Activated CD8-positive, alpha-beta memory T cell treated with anti-CD3 and anti-CD28 coated beads for 1 hour (primary cell): ENCODE data around the gene TGM1.

Source experiments
- DNase-seq, 2 donors: peaks; one replicate each; pipeline ENCODE4 v3.0.0-alpha.2; 2020; ENCODE audit warnings: low read depth in 1 of 2; ENCODE audit errors: extremely low read depth in 1 of 2

TGM1 gene

GRCh38 chr14:24292118-24292807, 29.3 kb upstream of the TGM1 start:
- no peak for DNase-seq

- DNase-seq, result no peak
Measured at GRCh38 chr14:24291446-24292117, 28.6 kb upstream of the TGM1 start.

DNA sequence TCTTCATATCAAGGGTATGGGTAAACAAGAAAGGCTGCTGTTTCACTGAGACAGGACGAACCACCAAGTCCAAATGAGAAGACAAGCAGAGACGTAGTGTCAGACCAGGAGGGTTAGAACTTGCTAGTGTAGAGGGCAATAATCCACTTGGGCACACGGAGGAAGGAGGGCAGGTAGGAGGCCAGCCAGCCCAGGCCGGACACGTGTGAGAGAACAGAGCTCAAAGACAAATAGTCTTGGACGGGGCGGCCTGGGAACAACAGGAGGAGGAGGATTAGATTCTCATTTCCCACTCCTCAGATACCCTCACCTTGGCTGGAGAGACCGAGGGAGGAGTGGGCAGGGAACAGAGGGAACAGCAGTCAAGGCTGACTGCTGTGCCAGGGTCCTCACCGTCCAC, 27.8 kb upstream of the TGM1 start:
- DNase-seq, result no peak

GRCh38 chr14:24289649-24290280, 26.8 kb upstream of the TGM1 start:
- no peak for DNase-seq

DNA sequence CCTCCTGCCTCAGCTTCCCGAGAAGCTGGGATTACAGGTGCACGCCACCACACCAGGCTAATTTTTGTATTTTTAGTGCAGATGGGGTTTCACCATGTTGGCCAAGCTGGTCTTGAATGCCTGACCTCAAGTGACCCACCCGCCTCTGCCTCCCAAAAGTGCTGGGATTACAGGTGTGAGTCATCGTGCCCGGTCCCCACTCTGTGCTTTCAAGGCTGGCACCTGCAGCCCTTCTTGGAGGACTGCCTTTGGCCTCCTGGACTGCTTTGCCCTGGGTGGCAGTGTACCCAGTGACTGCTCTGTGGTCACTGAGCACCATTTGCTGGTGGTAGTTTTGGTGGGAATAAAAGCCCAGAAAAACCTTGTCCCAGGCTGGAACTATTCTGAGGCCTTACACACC, 24.0 kb upstream of the TGM1 start:
- no peak for DNase-seq

DNA sequence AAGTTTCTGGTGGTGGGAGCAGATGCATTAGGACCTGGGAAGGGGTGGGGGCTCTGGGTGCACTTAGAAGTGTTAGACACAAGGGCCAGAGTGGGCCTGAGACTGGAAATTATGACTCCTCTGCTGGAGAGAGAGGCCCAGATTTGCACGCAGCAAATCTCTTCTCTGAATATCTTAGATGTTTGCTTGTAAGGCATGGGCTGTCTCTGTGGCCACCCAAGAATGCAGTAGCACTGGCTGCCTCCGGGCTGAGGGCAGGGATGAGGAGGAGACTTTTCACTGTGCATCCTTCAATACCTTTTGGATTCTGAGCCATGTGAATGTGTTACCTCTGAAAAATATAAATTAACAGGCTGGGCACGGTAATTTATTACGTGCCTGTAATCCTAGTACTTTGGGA, 22.4 kb upstream of the TGM1 start:
- DNase-seq, result no peak

DNA sequence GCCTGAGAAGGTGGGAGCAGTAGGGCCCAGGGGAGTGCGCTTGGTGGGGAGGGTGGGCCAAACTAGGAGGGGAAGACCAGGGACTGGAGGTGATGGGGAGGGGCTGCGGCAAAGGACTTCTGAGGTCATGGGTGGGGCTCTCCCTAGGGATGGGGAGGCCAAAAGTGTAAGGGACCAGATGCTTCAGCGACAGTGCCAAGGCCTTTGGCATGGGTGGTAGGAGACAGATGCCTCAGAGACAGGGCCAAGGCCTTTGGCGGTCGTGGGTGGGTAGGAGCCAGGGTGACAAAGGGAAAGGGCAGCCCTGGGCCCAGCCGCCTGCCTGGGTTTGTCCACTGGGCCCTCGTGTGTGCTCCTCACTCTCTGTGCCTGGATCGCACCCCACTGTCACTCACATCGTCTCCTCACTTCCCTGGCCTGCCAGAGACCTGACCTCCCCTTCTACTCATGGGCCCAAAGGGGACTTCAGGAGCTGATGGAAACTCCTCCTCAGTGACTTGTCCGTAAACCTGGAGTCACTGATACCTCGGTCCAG, 21.6 kb upstream of the TGM1 start:
- no peak for DNase-seq

GRCh38 chr14:24283796-24284460, 21.0 kb upstream of the TGM1 start:
- no peak for DNase-seq

DNA sequence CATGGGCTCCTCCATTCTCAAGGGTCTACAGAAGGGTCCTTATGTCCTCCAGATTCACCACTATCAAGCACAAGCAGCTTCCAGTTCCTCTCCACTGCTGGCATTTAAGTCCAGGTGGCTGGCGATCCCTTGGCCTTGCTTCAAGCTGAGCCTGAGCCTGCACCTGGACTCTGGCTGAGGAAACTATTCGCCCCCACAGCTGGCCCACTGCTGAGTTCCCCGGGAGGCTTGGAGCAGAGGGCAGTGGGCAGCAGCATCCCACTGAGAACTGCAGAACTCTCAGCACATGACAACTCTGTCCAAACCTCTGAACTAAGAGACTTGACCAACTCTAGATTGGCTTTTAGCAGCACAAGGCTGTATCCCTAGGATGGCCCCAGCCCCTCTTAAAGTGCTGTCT, 19.8 kb upstream of the TGM1 start:
- no peak for DNase-seq

GRCh38 chr14:24281636-24282035, 18.7 kb upstream of the TGM1 start:
- DNase-seq, result no peak

GRCh38 chr14:24280797-24281460, 18.0 kb upstream of the TGM1 start:
- no peak for DNase-seq

GRCh38 chr14:24279301-24280186, 16.6 kb upstream of the TGM1 start:
- no peak for DNase-seq

- no peak for DNase-seq
Measured at GRCh38 chr14:24278424-24278823, 15.4 kb upstream of the TGM1 start.

- no peak for DNase-seq
Measured at GRCh38 chr14:24277606-24278321, 14.8 kb upstream of the TGM1 start.

GRCh38 chr14:24277071-24277470, 14.1 kb upstream of the TGM1 start:
- DNase-seq, result no peak

DNA sequence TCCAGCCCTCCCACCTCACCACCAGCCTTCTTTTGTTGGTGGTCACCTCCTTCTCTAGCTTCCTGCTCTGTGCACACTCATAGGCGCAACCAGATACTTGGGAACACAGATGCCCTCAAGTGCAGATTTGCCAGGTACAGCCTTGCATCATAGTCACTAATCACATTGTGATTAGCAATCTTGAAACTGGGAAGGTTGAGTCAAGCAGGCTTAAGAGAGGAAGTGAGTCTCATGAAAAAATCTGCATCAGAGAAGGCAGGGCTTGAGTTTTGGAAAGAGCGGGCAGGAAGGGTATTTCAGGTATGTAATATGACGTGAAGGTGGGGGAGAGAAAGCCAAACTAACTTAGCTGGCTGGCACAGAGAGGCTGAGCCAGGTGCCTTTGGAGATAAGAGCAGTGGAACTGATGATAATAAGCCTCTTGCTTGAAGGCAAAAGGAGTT, 11.1 kb upstream of the TGM1 start:
- DNase-seq, result no peak

DNA sequence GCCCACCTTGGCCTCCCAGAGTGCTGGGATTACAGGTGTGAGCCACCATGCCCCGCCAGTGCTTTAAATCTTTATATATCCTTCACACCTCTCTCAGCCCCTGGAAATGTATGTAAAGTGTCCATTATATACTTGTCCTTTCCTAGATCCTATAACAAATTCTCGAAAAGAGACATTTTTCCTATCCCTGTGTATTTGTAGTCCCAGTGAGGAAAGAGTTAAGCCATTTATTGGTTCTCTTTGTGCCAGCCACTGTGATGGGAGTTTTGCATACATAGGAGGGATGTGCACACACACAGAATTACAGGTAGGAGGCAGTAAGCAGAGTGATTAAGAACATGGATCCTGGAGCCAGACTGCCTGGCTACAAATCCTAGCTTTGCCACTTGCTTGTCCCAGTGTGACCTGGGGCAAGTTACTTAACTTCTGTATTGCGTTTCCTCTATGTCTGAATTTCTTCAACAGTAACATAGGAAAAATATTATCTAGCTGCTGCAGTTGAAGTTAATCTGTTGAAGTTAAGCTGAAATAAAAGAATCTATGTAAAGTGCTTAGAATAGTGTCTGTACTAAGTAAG, 10.5 kb upstream of the TGM1 start:
- DNase-seq, result no peak

DNA sequence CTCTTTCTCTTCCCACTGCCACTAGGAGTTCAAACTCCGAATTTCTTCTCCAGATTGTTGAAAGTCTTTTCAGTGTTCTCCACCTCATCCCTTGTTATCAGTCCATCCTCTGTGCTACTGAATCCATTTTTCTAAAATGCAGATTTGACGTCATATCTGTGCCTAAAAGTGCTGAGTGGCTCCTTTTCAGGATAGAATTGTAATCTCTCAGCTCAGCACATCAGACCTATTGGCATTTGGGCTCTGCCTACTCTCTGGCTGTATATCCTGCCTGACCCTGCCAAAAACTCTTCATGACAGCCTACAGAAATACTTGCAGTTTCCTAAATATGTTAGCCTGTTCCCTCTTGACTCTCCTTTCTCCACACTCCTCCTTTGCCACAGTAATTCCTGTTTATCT, 9.5 kb upstream of the TGM1 start:
- no peak for DNase-seq

GRCh38 chr14:24271834-24272263, 8.9 kb upstream of the TGM1 start:
- no peak for DNase-seq
